Breast epithelium (tissue), 4 donors: ENCODE results near the gene MRPL19. TPM values are rescaled to one million over a fixed set of nuclear protein-coding genes. Genes with fewer than 3 reads are reported as not detected.

ENCODE experiments used
- DNase-seq, 2 donors: peaks; one replicate each; pipeline ENCODE4 v3.0.0-alpha.2; 2019; ENCODE audit warnings: low spot score in 2 of 2
- H3K27ac ChIP-seq, 2 donors: fragments of 200-600 bp; sonication (generic) in 1 of 2; one replicate each; pipeline ENCODE4 v1.5.1; 2016 to 2019; ENCODE audit warnings: mild to moderate bottlenecking in 1 of 2
- H3K27me3 ChIP-seq, 2 donors: fragments of 200-600 bp; sonication (generic) in 1 of 2; one replicate each; pipeline versions ENCODE4 v1.5.1 to v1.6.0; 2017 to 2019; ENCODE audit warnings: control low read depth in 1 of 2, mild to moderate bottlenecking in 1 of 2
- H3K36me3 ChIP-seq: fragments of 200-600 bp; one replicate; pipeline ENCODE4 v1.5.1; 2019
- H3K4me1 ChIP-seq, 2 donors: fragments of 200-600 bp; sonication (generic); one replicate each; pipeline ENCODE4 v1.5.1; 2016 to 2019; ENCODE audit warnings: control low read depth in 1 of 2
- H3K4me3 ChIP-seq, 3 donors: fragments of 200-600 bp; sonication (generic); 1 replicate in 2 of 3; 2 replicates in 1 of 3; pipeline ENCODE4 v1.5.1; 2016 to 2019; ENCODE audit warnings: mild to moderate bottlenecking in 3 of 3, moderate library complexity in 2 of 3
- H3K9me3 ChIP-seq, 2 donors: fragments of 200-600 bp; sonication (generic) in 1 of 2; one replicate each; pipeline ENCODE4 v1.5.1; 2016 to 2019; ENCODE audit warnings: control low read depth in 1 of 2
- CTCF ChIP-seq, 3 donors: fragments of 450-650 bp; IDR thresholded peaks; one replicate each; pipeline ENCODE4 v1.5.1; 2016 to 2017; ENCODE audit warnings: antibody characterized with exemption in 3 of 3, mild to moderate bottlenecking in 3 of 3, moderate library complexity in 3 of 3
- POLR2A ChIP-seq: fragments of 450-650 bp; IDR thresholded peaks from one replicate; pipeline ENCODE4 v1.6.1; 2016; ENCODE audit warnings: antibody characterized with exemption, mild to moderate bottlenecking, moderate library complexity
- POLR2AphosphoS5 ChIP-seq, 3 donors: sonication (generic); formaldehyde crosslinking; IDR thresholded peaks; one replicate each; pipeline ENCODE4 v1.6.1; 2017; ENCODE audit warnings: antibody characterized with exemption in 3 of 3
- intact Hi-C: fragments of 100-400 bp; cut with DNase I; formaldehyde crosslinking; loops from one replicate; pipeline ENCODE4 v1.15.1; 2023; ENCODE audit warnings: low total_unique reads
- total RNA-seq, 3 donors: library from RNA; depleted of rRNA; stranded (reverse); fragments of >200 nt; gene quantifications; one replicate each; pipeline ENCODE4 v1.1.0, GENCODE V29; 2016

Gene MRPL19
- total RNA-seq, 3 donors from 2014 or later, result 26.5 to 32.0 (median 28.5) TPM

- no peak overlapping the region for H3K4me3 ChIP-seq
- H3K27ac ChIP-seq, result no peak overlapping the region
- H3K27me3 ChIP-seq, result no peaks in the 10 kb centered on the region
- DNase-seq, result no peak
- TF ChIP-seq CTCF (IDR thresholded peaks at IDR 0.05), result no peak
- no peak for TF ChIP-seq POLR2A
- TF ChIP-seq POLR2AphosphoS5 (IDR thresholded peaks at IDR 0.05), result no peak
- H3K9me3 ChIP-seq, result no peaks in the 10 kb centered on the region
- H3K36me3 ChIP-seq, result no peaks in the 10 kb centered on the region
- peaks cover 0 to 4% of the 10 kb centered on the region in 2 donors for H3K4me1 ChIP-seq
- intact Hi-C loops, result loop anchor here (5.0 kb wide), 1 partner anchor 395 kb away; no protein-coding TSS in a partner anchor
These were observed 39.2 kb upstream of the MRPL19 start for GRCh38 chr2:75607400-75607798.

- intact Hi-C loops, result loop anchor here (5.0 kb wide), 1 partner anchor 394 kb away; no protein-coding TSS in a partner anchor
- Histone ChIP-seq H3K36me3 (no peaks in the 10 kb centered on the region), H3K4me1 (peaks cover 0 to 4% of the 10 kb centered on the region in 2 donors), H3K27ac (no peak overlapping the region), H3K9me3 (no peaks in the 10 kb centered on the region), H3K4me3 (no peak overlapping the region), H3K27me3 (no peaks in the 10 kb centered on the region)
- TF ChIP-seq CTCF (IDR thresholded peaks at IDR 0.05) (no peak), POLR2AphosphoS5 (IDR thresholded peaks at IDR 0.05) (no peak)
- no peak for DNase-seq
These were observed 38.4 kb upstream of the MRPL19 start for GRCh38 chr2:75607988-75608683.

GRCh38 chr2:75608684-75609333 is 37.8 kb upstream of the MRPL19 start:
- Histone ChIP-seq H3K4me3 (peak overlapping the region in 2 of 3 donors; percentile 32 to 46), H3K4me1 (no peaks in the 10 kb centered on the region), H3K36me3 (no peaks in the 10 kb centered on the region), H3K9me3 (no peaks in the 10 kb centered on the region), H3K27me3 (no peaks in the 10 kb centered on the region), H3K27ac (no peak overlapping the region)
- intact Hi-C loops, result loop anchor here (5.0 kb wide), 1 partner anchor 393 kb away; no protein-coding TSS in a partner anchor
- TF ChIP-seq CTCF (IDR thresholded peaks at IDR 0.05) (peak; percentile 76 to 90 (median 81)), POLR2AphosphoS5 (IDR thresholded peaks at IDR 0.05) (no peak)
- DNase-seq, result peak; percentile 52 to 61

- Histone ChIP-seq H3K4me1 (no peaks in the 10 kb centered on the region), H3K36me3 (no peaks in the 10 kb centered on the region), H3K9me3 (no peaks in the 10 kb centered on the region), H3K4me3 (peak overlapping the region in 1 of 3 donors; percentile 46), H3K27ac (no peak overlapping the region), H3K27me3 (no peaks in the 10 kb centered on the region)
- peak in 1 of 3 donors; percentile 22 for TF ChIP-seq CTCF (IDR thresholded peaks at IDR 0.05)
- TF ChIP-seq POLR2AphosphoS5 (IDR thresholded peaks at IDR 0.05), result no peak
- intact Hi-C loops, result loop anchor here (5.0 kb wide), 1 partner anchor 393 kb away; no protein-coding TSS in a partner anchor
- DNase-seq, result no peak
These were observed 37.3 kb upstream of the MRPL19 start for GRCh38 chr2:75609334-75609689.

GRCh38 chr2:75609937-75610508 is 36.6 kb upstream of the MRPL19 start:
- Histone ChIP-seq H3K4me3 (no peak overlapping the region), H3K36me3 (no peaks in the 10 kb centered on the region), H3K4me1 (no peaks in the 10 kb centered on the region), H3K27me3 (no peaks in the 10 kb centered on the region), H3K9me3 (no peaks in the 10 kb centered on the region), H3K27ac (no peak overlapping the region)
- DNase-seq, result no peak
- TF ChIP-seq POLR2AphosphoS5 (IDR thresholded peaks at IDR 0.05), result no peak
- TF ChIP-seq CTCF (IDR thresholded peaks at IDR 0.05), result no peak
- TF ChIP-seq POLR2A, result no peak
- intact Hi-C loops, result loop anchor here (5.0 to 10.0 kb wide), 2 partner anchors 145 to 392 kb away; no protein-coding TSS in a partner anchor
